ENCODE data around the gene MAD2L2. TPM values are rescaled to one million over a fixed set of nuclear protein-coding genes. Genes with fewer than 3 reads are reported as not detected.
A peak's percentile ranks its signal among the peaks of the same experiment; 100 is the strongest.

The MAD2L2 gene
- total and polyA plus RNA-seq, 9 of the 15 experiments (the other 6 are each of a cell fraction or from before 2014, with no cell fraction given), result 12.4 to 286 (median 143) TPM

DNA sequence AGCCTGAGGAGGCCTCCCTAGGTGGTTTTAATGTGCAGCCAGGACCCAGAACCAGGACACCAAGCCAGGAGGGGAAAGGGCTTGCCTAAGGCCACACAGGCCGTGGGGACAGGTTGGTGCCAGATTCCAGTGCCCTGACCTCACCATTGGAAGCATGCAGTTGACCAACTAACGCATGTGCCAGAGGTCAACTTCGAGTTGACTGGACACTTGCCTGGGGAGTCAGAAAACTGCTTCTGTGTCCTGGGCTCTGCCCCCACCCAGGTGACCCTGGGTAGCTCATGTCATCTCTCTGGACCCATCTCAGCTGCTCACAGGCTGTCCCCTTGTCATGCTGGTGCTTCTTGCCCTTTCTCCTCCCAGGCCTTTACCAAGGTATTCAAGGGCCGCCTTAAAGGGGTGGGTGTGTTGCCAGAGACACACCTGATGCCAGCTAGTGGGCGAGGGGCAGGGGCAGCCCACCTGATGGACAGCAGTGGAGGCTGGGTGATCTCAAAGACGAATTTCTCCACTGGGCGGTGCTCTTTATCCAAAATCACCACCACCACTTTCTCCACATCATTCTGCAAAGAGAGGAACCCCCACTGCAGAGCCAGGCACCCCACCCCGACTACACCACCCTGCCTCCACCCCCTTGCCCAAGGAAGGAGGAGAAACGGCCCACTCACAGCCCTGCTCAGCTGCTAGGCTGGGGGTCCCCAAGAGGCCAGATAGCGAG is 4.4 kb downstream of the MAD2L2 start (continued):
- TF ChIP-seq, protein P1, sequence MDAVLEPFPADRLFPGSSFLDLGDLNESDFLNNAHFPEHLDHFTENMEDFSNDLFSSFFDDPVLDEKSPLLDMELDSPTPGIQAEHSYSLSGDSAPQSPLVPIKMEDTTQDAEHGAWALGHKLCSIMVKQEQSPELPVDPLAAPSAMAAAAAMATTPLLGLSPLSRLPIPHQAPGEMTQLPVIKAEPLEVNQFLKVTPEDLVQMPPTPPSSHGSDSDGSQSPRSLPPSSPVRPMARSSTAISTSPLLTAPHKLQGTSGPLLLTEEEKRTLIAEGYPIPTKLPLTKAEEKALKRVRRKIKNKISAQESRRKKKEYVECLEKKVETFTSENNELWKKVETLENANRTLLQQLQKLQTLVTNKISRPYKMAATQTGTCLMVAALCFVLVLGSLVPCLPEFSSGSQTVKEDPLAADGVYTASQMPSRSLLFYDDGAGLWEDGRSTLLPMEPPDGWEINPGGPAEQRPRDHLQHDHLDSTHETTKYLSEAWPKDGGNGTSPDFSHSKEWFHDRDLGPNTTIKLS (IDR thresholded peaks at IDR 0.05; ENCODE audit: borderline replicate concordance, low read depth), result no peak
- peak; percentile 6 to 30; a peak in 2 of 4 replicates for TF ChIP-seq RAD21 (CRISPR knock-in tag; conservative IDR thresholded peaks at IDR 0.05 in 1 of 2, IDR thresholded peaks at IDR 0.05 in 1 of 2)
- TF ChIP-seq, protein P2, sequence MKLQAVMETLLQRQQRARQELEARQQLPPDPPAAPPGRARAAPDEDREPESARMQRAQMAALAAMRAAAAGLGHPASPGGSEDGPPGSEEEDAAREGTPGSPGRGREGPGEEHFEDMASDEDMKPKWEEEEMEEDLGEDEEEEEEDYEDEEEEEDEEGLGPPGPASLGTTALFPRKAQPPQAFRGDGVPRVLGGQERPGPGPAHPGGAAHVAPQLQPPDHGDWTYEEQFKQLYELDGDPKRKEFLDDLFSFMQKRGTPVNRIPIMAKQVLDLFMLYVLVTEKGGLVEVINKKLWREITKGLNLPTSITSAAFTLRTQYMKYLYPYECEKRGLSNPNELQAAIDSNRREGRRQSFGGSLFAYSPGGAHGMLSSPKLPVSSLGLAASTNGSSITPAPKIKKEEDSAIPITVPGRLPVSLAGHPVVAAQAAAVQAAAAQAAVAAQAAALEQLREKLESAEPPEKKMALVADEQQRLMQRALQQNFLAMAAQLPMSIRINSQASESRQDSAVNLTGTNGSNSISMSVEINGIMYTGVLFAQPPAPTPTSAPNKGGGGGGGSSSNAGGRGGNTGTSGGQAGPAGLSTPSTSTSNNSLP (IDR thresholded peaks at IDR 0.05; ENCODE audit: borderline replicate concordance, low read depth, low read length), result no peak

DNA sequence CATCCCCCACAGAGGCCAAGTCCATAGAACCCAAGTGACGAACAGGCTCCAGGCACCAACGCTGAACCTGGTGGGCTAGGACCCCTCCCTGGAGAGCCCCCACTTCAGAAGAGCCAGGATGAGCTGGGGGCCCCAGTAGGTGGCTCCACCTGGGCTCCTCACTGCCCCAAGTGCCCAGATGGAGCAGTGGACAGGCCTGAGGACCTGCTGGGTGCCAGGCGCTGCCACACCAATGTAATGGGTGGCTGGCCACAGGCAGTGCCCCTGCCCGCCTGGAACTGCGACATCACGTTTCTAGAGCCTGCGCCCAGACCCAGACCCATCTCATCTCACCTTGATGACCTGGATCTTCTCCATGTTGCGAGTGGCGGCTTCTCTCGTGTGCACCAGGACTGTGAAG is 5.6 kb downstream of the MAD2L2 start:
- no TSS peak for BruUV-seq (replicated peaks)
- in situ Hi-C loops (cut with MboI) (no loop called here), intact Hi-C loops (cut with micrococcal nuclease) (no loop called here)
- ChIA-PET CTCF (ENCODE audit: low intra/inter-chr PET ratio) (interaction anchor here (1.6 kb wide), 1 partner anchor 45 kb away, joined by 5 read pairs; no protein-coding TSS in a partner anchor), POLR2A (interaction anchor here (0.7 to 3.7 kb wide), 8 partner anchors 10 to 181 kb away, joined by 3 to 17 read pairs (median 4); partner anchors contain the start of gene FBXO6)
- DNase-seq (ENCODE audit: extremely low read depth in 1 of 4, low spot score in 3 of 4) (no peak), FAIRE-seq (no peak), ATAC-seq (no peak)
- peaks cover 17% of the 10 kb centered on the region for H3K79me2 ChIP-seq (ENCODE audit: control insufficient read depth, insufficient read depth, low read length)
- no peak overlapping the region for H3K4me2 ChIP-seq (ENCODE audit: insufficient read depth, low read length)
- no peak overlapping the region for H3K27ac ChIP-seq (ENCODE audit: extremely low read depth, low read depth, low read length)
- H3K4me3 ChIP-seq, result no peak overlapping the region
- peaks cover 8% of the 10 kb centered on the region for H4K20me1 ChIP-seq (replicated peaks; ENCODE audit: control insufficient read depth, insufficient read depth, low read length)
- peak overlapping the region in 1 of 2 experiments; percentile 20; a peak in 1 of 4 replicates for H3K9ac ChIP-seq (ENCODE audit: insufficient read depth in 1 of 2, low read depth in 2 of 2, low read length in 2 of 2)
- H3K9me1 ChIP-seq (ENCODE audit: control insufficient read depth, insufficient read depth, low read length), result peaks cover 12% of the 10 kb centered on the region
- peaks cover 18 to 60% of the 10 kb centered on the region in 2 experiments for H3K4me1 ChIP-seq (replicated peaks in 1 of 2; ENCODE audit: control insufficient read depth in 2 of 2, insufficient read depth in 2 of 2, low read length in 2 of 2)
- peaks cover 84% of the 10 kb centered on the region for H3K36me3 ChIP-seq (ENCODE audit: control insufficient read depth, insufficient read depth, low read length)
- 86% methylated on average over 9 of the region's 10 CpGs for WGBS (ENCODE audit: insufficient coverage, low coverage, missing lambda C conversion rate)
- no peak overlapping the region for H2AFZ ChIP-seq (ENCODE audit: low read depth, low read length)
- no peaks in the 10 kb centered on the region for H3K9me3 ChIP-seq (replicated peaks; ENCODE audit: control insufficient read depth, insufficient read depth, low read depth, low read length)
- no peaks in the 10 kb centered on the region for H3K27me3 ChIP-seq (ENCODE audit: control insufficient read depth in 2 of 2, insufficient read depth in 2 of 2, low read length in 2 of 2)
- TF ChIP-seq ZBTB7A (IDR thresholded peaks at IDR 0.05; ENCODE audit: borderline replicate concordance, control insufficient read depth, low read depth, low read length), result peak; percentile 28; the same call in 1 of the 2 replicates
- no peak for TF ChIP-seq ZFPM2 (CRISPR knock-in tag; IDR thresholded peaks at IDR 0.05)
- no peak for TF ChIP-seq LEF1 (IDR thresholded peaks at IDR 0.05)
- no peak for TF ChIP-seq BDP1 (IDR thresholded peaks at IDR 0.05; ENCODE audit: insufficient read depth, insufficient read length)
- TF ChIP-seq, protein P3, sequence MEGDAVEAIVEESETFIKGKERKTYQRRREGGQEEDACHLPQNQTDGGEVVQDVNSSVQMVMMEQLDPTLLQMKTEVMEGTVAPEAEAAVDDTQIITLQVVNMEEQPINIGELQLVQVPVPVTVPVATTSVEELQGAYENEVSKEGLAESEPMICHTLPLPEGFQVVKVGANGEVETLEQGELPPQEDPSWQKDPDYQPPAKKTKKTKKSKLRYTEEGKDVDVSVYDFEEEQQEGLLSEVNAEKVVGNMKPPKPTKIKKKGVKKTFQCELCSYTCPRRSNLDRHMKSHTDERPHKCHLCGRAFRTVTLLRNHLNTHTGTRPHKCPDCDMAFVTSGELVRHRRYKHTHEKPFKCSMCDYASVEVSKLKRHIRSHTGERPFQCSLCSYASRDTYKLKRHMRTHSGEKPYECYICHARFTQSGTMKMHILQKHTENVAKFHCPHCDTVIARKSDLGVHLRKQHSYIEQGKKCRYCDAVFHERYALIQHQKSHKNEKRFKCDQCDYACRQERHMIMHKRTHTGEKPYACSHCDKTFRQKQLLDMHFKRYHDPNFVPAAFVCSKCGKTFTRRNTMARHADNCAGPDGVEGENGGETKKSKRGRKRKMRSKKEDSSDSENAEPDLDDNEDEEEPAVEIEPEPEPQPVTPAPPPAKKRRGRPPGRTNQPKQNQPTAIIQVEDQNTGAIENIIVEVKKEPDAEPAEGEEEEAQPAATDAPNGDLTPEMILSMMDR (IDR thresholded peaks at IDR 0.05 in 2 of 3, conservative IDR thresholded peaks at IDR 0.05 in 1 of 3; ENCODE audit: insufficient read depth in 2 of 3, low read depth in 1 of 3, low read length in 3 of 3), result peak in 2 of 3 experiments; percentile 17 to 33; a peak in 2 of 6 replicates
- TF ChIP-seq FIP1L1 (IDR thresholded peaks at IDR 0.05; ENCODE audit: low read depth, low read length, poor library complexity, severe bottlenecking), result no peak
- no peak for TF ChIP-seq RBM22 (IDR thresholded peaks at IDR 0.05; ENCODE audit: low read depth, low read length, poor library complexity, severe bottlenecking)
- TF ChIP-seq, protein P4, sequence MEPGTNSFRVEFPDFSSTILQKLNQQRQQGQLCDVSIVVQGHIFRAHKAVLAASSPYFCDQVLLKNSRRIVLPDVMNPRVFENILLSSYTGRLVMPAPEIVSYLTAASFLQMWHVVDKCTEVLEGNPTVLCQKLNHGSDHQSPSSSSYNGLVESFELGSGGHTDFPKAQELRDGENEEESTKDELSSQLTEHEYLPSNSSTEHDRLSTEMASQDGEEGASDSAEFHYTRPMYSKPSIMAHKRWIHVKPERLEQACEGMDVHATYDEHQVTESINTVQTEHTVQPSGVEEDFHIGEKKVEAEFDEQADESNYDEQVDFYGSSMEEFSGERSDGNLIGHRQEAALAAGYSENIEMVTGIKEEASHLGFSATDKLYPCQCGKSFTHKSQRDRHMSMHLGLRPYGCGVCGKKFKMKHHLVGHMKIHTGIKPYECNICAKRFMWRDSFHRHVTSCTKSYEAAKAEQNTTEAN (CRISPR knock-in tag; IDR thresholded peaks at IDR 0.05), result no peak
- peak; percentile 63 for TF ChIP-seq POLR2G (IDR thresholded peaks at IDR 0.05; ENCODE audit: low read depth, low read length)
